ENCODE data around the gene MYO1E.

DNA sequence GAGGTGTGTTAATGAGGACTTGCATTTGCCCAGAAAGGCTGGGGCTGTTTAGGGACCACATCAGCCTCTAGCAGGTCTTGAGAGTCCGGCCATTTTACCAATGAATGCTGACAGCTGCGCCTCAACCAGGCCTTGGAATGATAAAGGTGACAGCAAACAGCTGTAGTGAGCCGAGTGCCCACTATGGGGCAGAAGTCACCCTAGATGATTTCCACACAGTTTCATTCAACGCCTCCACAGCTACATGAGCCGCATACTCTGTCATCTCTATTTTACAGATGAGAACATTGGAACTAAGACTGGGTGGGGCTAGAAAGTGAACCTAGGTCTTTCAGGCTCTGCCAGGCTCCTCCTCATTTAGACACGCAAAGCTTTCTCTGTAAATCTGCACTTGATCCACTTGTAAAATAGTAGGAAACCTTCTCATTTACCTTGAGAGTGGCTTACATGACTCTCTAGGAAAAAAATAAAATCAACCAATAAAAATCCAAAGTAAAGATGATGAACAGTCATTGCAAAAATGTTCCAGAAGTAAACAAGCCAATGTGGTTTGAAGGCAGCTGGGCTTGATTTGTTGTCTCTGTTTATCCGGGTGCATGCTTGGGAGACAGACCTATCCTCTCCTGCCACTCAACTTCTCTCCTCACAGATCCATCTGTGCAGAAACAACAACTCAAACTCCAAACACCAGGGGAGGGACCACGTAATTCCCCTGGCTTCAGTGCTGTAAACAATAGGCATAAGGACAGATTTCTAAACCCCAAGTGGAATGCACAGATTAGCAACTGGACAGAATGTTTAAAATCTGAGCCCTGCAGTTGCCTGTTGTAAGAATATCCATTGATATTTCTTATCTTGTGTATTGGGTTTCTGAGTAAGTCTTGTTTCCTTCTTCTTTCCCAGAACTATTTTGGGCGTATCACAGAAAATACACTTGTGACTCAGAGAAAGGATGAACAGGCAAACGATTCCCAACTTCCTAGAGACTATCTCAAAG lies 197.5 kb downstream of the MYO1E start:
- TF ChIP-seq POLR2A (IDR thresholded peaks at IDR 0.05): no peak
- TF ChIP-seq, protein P1, sequence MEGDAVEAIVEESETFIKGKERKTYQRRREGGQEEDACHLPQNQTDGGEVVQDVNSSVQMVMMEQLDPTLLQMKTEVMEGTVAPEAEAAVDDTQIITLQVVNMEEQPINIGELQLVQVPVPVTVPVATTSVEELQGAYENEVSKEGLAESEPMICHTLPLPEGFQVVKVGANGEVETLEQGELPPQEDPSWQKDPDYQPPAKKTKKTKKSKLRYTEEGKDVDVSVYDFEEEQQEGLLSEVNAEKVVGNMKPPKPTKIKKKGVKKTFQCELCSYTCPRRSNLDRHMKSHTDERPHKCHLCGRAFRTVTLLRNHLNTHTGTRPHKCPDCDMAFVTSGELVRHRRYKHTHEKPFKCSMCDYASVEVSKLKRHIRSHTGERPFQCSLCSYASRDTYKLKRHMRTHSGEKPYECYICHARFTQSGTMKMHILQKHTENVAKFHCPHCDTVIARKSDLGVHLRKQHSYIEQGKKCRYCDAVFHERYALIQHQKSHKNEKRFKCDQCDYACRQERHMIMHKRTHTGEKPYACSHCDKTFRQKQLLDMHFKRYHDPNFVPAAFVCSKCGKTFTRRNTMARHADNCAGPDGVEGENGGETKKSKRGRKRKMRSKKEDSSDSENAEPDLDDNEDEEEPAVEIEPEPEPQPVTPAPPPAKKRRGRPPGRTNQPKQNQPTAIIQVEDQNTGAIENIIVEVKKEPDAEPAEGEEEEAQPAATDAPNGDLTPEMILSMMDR (IDR thresholded peaks at IDR 0.05): peak in 5 of 6 experiments; percentile 49 to 78 (median 62)
